ENCODE measurements around the gene MAD1L1. TPM values are rescaled to one million over a fixed set of nuclear protein-coding genes. Genes with fewer than 3 reads are reported as not detected.
"Not testable (repeated sequence)": the region's sequence is repeated elsewhere in the genome, so short reads cannot be mapped to it uniquely, and the experiment has no call there.

MAD1L1 gene
- total RNA-seq, 1 experiment from 2014 or later: 184 TPM

GRCh38 chr7:2180081-2180480, 52.7 kb downstream of the MAD1L1 start:
- DNase-seq (ENCODE audit: low read depth): no peak

DNA sequence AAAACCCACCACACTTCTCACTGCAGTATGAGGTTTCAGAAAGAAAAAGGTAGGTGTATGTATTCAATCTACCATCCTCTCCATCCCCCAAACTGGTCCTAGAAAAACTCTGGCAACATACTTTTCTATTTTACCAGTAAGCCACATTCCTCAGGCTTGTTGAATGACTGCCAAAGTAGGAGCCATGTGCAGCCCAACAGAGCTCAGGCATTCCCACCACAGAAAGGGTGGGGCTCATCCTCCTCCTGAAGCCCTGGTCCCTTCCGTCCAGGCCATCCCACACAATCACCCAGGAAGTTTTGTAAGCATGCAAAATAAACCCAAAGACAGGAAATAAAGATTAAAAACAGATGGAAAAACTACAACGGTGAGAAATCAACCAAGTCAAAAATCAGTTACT, 57.2 kb downstream of the MAD1L1 start:
- DNase-seq (ENCODE audit: low read depth): peak; percentile 95

GRCh38 chr7:2175091-2175490, 57.7 kb downstream of the MAD1L1 start:
- no peak for DNase-seq (ENCODE audit: low read depth)

GRCh38 chr7:2173189-2173827, 59.4 kb downstream of the MAD1L1 start:
- no peak for DNase-seq (ENCODE audit: low read depth)

GRCh38 chr7:2172311-2173188, 60.2 kb downstream of the MAD1L1 start:
- no peak for DNase-seq (ENCODE audit: low read depth)

DNA sequence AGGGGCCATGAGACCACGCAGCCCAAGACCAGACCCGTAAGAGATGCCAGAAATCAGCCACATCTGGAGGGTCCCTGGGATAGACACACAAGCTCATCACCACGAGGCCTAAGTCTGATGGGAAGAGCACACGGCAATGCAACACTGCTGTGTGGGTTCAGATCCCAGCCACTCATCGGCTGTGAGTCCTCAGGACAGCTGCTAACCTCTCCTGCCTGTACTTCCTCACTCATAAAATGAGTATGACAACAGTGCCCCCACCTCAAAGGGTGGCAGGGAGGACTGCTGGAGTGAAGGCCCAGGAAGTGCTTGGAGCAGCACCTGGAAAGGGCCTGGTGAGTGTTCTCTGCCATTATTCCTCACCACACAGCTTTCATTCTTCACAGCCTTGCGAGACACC, 60.9 kb downstream of the MAD1L1 start:
- no peak for DNase-seq (ENCODE audit: low read depth)

DNA sequence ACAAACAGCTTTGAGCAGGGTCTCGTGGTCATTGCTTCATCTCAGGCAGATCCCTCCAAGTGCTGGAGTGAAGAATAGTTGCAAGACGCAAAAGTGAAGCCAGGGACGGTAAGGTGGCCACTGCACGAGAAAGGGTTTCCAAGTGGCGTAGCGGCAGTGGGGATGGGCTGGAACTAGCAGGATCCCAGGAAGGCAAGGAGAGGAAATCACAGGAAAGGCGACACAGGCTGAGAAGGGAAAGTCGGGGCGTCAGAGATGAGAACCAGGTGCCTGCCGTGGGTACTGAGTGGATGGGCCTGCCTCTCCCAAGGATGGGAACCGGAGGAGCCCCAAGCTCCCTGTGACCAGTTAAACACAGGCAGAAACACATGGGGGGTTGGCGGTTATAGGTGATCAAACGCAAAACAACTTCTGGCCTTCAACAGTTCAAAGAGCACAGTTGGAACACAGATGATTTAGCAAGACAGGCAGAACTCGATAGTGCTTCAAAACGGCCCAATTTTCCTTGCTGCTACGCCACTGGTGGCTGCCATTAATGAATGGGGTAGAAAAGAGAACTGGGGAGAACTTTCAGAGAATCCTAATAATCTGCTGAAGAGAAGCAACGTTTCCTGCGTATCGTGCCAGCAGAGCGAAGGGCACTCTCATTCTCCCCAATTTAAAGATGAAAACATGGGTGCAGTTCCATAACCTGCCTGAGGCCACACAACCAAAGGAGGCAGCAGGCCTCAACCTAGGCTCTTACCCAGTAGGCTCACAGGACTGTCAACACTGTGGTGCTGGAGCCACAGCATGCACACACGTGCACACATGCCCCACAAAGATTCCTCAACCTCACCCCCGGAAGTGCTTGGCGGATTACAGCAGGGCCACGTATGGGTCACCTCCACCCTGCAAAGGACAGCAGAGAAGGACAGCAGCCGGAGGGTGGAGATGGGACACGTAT, 61.9 kb downstream of the MAD1L1 start:
- no peak for DNase-seq (ENCODE audit: low read depth)

DNA sequence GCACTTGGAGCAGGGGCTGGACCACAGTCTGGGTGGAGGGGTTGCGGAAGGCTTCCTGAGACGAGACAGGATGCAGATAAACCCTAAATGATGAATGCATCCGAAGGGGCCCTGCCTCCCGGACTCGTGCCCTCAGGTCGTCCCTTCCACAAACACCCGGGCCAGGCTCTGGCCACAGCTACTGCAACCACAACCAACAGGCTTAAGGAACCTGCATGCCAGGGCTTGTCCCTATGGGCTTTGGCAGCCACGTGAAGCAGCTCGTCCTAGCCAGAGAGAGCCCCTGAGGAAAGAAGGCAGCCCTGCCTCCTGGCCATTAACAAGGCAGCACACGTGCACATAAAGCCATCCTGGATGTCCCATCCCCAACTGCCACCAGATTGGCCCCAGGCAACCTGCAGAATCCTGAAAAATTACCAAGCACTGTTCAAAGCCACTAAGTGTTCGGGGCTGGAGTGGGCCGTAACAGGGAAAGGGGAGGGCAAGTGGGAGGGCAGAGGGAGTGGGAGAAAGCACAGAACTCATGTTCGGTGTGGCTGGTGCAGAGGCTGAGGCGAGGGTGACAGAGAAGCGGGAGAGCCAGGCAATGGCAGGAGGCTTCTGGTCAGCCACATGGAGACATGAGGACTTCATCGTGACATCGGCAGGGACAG, 62.7 kb downstream of the MAD1L1 start:
- DNase-seq (ENCODE audit: low read depth): no peak

- DNase-seq (ENCODE audit: low read depth): no peak
These were observed 64.0 kb downstream of the MAD1L1 start for GRCh38 chr7:2168615-2169311.

DNA sequence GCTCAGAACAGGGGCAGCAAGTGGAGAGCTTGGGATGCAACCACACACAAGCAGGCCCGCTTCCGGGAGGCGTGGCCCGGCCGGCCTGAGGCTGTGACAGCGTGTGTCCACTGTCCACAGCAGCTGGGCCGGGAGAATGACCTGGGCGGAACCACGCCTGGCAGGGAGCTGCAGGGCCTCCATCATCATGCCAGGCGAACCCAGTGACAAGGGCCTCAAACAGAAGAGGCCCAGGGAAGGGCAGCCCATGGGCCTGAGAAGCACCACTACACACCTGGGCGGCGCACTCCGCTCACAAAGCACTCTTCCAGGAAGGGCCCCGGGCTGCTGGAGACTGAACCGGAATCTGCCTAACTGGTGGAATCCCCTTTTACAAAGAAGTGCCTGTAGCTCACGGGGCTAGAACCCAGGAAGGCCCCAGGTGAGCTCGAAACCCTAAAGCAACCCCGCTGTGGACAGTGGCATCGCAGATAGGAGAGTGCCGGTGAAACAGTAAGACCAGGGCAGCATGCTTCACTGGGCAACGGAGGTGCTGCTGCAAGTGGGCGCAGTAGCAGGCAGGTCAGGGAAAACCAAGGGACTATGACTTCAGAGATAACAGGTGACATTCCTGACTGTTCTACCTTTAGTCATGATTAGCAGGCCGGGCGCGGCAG, 66.0 kb downstream of the MAD1L1 start:
- DNase-seq (ENCODE audit: low read depth): no peak

DNA sequence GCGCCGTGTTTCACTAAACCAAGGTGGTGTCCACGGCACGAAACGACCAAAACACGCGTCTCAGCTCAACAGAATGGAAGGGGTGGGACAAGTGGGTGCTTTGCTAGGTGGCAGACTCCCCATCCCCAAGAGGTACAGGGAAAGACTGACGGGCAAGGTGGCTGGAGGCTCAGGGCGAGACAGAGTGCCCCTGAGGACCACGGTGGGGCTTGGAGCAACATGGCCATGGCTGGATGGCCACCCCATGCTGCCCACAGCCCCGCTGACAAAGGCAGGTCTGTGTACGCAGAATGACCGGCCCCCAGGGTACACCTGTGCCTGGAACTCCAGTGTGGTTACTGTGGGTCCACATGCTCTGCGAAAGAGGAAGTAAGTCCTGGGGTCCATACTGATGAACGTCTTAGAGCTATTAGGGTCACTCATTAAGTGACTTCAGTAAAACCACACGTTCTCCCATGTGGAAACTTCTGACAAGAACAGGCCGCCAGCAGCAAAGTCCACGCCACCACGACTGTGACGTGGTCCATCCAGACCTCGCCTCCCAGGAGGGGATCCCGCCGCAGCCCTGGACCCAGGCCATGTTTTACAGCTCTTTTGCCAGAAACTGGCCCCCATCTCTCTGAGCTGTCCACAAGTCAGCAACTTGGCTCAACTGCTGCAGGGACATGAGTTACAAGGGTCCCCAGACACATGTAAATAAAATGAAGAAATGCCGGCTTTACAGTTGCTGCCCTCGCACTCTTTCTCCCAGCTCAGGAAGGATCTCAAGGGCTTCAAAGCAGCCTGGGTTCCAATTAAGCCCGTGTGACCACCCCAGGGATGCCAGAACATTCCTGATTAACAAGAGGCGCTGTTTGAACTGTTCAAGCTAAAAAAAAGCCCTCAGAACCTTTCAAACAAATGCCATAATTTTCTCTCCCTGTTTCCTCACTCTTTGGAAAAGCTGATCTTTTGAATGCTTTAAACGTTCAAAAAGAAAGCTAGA, 66.8 kb downstream of the MAD1L1 start:
- DNase-seq (ENCODE audit: low read depth): no peak

GRCh38 chr7:2165239-2165609, 67.5 kb downstream of the MAD1L1 start:
- no peak for DNase-seq (ENCODE audit: low read depth)

DNA sequence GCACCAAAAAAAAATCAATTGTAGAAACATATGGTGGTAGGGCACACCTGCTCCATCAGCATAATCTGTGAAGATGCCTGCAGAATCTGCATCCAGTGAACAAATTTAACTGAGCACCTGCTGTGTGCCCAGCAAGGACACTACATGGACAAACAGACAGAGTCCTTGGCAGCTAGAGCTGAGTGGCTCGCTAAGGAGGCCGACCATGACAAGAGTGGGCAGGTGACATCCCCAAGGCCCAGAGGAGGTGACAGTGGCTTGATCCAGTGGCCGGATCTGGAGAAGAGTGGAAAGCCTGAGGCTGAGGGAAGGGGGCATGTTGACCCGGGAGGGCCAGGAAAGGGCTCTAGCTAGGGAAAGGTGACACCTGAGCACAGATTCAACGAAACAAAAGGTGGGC, 68.1 kb downstream of the MAD1L1 start:
- DNase-seq (ENCODE audit: low read depth): no peak

GRCh38 chr7:2163600-2164555, 68.9 kb downstream of the MAD1L1 start:
- no peak for DNase-seq (ENCODE audit: low read depth)

GRCh38 chr7:2162959-2163358, 69.8 kb downstream of the MAD1L1 start:
- DNase-seq (ENCODE audit: low read depth): no peak

DNA sequence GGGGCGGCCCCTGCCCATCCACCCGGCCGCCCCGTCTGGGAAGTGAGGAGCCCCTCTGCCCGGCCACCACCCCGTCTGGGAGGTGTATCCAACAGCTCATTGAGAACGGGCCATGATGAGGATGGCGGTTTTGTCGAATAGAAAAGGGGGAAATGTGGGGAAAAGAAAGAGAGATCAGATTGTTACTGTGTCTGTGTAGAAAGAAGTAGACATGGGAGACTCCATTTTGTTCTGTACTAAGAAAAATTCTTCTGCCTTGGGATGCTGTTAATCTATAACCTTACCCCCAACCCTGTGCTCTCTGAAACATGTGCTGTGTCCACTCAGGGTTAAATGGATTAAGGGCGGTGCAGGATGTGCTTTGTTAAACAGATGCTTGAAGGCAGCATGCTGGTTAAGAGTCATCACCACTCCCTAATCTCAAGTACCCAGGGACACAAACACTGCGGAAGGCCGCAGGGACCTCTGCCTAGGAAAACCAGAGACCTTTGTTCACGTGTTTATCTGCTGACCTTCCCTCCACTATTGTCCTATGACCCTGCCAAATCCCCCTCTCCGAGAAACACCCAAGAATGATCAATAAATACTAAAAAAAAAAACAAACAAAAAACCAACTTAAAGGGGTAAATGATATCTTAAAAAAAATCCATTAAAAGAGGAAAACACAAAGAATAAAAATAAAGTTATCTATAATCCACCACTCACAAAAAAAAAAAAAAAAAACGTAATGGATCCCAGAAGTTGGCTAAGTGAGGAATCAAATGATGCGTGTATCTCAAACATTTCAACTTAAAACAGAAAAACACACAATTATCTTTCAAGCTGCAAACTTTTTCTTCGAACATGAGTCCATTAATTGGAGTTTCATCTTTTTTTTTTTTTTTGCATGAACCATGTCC, 70.5 kb downstream of the MAD1L1 start:
- DNase-seq (ENCODE audit: low read depth): not testable (repeated sequence)

DNA sequence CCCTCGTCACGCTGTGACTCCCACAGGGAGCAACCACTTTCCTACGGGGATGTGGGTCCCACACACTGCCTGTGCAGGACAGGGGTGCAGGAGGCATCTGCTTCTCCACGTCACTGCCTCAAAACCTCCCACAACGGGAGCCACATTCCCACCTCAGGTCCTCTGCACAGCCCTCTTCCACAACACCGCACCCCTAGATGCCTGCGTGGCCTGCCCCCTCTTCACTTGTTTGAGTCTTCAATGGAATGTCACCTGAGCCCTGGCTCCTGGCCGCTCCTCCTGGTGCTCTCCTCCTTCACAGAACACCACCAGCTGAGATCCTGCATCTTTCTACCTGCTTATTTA, 73.6 kb downstream of the MAD1L1 start:
- DNase-seq (ENCODE audit: low read depth): no peak

Data from HT1080 (cell line).